Measurements from ENCODE around the gene SPINK1. TPM values are rescaled to one million over a fixed set of nuclear protein-coding genes. Genes with fewer than 3 reads are reported as not detected.

Gene SPINK1
- total RNA-seq, 3 donors from 2014 or later = 254 to 1,081 (median 273) TPM

DNA sequence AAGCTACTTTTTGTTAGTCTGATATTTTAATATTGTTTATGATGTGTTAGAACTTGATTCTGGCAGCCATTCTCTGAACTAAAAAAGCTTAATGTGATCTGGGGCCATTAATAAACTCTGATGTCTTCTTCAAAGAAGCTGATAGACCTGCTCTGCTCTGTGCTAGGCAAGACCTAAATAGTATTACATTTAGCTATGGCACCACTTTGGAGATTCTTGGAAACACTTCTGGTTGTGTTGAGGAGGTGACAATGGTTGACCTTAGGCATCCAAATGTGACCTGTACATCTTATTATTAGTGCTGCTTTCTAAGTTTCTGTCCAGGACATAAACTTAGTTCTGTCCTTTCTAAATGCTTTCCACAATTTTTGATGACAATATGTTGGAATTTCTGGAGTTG is 25.3 kb upstream of the SPINK1 start:
- intact Hi-C loops (cut with DNase I, micrococcal nuclease) = no loop called here
- DNase-seq (no peak), ATAC-seq (no peak)
- no peak overlapping the region for H3K4me3 ChIP-seq
- H3K4me1 ChIP-seq (ENCODE audit: low read depth) = peaks cover 9% of the 10 kb centered on the region
- H3K9me3 ChIP-seq = no peaks in the 10 kb centered on the region
- TF ChIP-seq, protein P1, sequence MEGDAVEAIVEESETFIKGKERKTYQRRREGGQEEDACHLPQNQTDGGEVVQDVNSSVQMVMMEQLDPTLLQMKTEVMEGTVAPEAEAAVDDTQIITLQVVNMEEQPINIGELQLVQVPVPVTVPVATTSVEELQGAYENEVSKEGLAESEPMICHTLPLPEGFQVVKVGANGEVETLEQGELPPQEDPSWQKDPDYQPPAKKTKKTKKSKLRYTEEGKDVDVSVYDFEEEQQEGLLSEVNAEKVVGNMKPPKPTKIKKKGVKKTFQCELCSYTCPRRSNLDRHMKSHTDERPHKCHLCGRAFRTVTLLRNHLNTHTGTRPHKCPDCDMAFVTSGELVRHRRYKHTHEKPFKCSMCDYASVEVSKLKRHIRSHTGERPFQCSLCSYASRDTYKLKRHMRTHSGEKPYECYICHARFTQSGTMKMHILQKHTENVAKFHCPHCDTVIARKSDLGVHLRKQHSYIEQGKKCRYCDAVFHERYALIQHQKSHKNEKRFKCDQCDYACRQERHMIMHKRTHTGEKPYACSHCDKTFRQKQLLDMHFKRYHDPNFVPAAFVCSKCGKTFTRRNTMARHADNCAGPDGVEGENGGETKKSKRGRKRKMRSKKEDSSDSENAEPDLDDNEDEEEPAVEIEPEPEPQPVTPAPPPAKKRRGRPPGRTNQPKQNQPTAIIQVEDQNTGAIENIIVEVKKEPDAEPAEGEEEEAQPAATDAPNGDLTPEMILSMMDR (IDR thresholded peaks at IDR 0.05) = no peak
- H3K36me3 ChIP-seq (ENCODE audit: low read depth) = no peaks in the 10 kb centered on the region

- intact Hi-C loops (cut with DNase I, micrococcal nuclease) = no loop called here
- DNase-seq (no peak), ATAC-seq (no peak)
- TF ChIP-seq, protein P1 (IDR thresholded peaks at IDR 0.05) = no peak
- Histone ChIP-seq H3K4me3 (no peak overlapping the region), H3K9me3 (no peaks in the 10 kb centered on the region), H3K36me3 (ENCODE audit: low read depth) (no peaks in the 10 kb centered on the region), H3K4me1 (ENCODE audit: low read depth) (peaks cover 9% of the 10 kb centered on the region)
These were observed 24.3 kb upstream of the SPINK1 start for GRCh38 chr5:147855774-147856069.

DNA sequence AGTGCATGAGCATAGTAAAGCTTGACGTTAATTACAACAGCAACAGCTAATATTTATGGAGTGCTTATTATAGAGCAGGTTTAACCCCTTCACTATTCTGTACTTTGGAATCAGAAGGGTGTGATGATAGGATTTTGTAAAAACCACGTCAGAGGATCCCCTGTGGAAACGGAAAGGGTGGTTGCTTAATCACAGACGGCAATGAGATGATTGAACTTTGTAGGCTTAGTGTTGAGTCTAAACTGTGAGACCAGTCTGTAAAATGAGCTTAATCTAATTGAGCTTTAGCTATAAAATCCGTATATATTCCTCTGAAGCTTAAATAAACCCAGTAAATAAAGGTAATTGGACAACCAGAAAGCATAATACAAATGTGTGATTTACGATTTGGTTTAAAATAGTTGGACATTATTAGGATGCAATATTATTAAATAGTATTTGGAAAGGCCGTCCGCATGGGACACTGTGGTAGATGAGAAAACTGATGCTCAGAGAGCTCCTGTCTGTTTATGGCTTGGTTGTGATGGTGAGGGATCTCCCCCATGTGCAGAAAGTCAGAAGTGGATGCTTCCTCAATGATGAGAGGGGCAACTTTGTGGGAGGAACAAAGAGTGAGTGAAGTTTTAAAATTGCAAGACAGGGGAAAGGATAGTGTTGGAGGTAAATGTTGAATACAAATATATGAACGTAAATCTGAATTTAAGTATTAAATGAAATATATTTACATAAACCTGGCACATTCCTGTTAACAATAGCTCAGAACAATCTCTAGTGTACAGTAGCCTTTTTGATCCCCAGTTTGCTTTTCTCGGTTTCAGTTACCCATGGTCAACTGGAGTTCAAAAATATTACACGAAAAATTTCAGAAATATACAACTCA is 23.7 kb upstream of the SPINK1 start:
- intact Hi-C loops (cut with DNase I, micrococcal nuclease) = no loop called here
- TF ChIP-seq, protein P1 (IDR thresholded peaks at IDR 0.05) = no peak
- H3K9me3 ChIP-seq = no peaks in the 10 kb centered on the region
- H3K4me1 ChIP-seq (ENCODE audit: low read depth) = peaks cover 4% of the 10 kb centered on the region
- DNase-seq = no peak
- H3K36me3 ChIP-seq (ENCODE audit: low read depth) = no peaks in the 10 kb centered on the region
- H3K4me3 ChIP-seq = no peak overlapping the region
- ATAC-seq = no peak

GRCh38 chr5:147854331-147854730 is 22.9 kb upstream of the SPINK1 start:
- TF ChIP-seq, protein P1 (IDR thresholded peaks at IDR 0.05) = no peak
- no peak for DNase-seq
- intact Hi-C loops (cut with DNase I, micrococcal nuclease) = no loop called here
- H3K9me3 ChIP-seq = no peaks in the 10 kb centered on the region
- no peak overlapping the region for H3K4me3 ChIP-seq
- H3K36me3 ChIP-seq (ENCODE audit: low read depth) = no peaks in the 10 kb centered on the region
- H3K4me1 ChIP-seq (ENCODE audit: low read depth) = no peaks in the 10 kb centered on the region
- ATAC-seq = no peak

DNA sequence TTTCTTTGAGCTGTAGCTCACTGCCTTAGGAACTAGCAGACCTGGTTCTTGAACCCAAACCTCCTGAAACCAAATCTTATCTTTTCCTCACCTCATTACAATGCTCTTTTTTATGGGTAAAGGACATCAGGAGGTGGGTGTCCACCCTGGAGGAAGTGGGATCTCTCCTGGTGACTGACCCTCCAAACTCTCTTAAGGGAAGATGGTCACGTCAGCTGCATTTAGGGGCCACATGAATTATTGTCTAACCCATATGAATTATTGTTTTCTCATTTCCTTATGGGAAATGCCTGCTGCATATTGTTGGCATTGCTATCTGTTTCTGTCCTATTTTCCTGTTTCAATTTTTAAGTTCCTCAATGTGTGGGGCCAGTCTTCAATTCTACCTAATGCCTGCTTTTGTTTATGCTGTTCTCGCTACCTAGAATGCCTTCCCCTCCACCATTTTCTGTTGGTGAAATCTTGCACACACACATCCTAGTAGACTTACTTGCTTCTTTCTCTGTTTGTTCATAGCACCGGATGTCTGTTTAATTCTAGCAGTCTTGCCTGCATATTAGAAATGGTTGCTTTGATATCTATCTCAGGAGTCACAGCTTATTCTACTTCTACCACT is 22.0 kb upstream of the SPINK1 start:
- TF ChIP-seq, protein P1 (IDR thresholded peaks at IDR 0.05) = no peak
- Histone ChIP-seq H3K4me3 (no peak overlapping the region), H3K9me3 (no peaks in the 10 kb centered on the region), H3K36me3 (ENCODE audit: low read depth) (no peaks in the 10 kb centered on the region), H3K4me1 (ENCODE audit: low read depth) (no peaks in the 10 kb centered on the region)
- no peak for DNase-seq
- ATAC-seq = no peak
- intact Hi-C loops (cut with DNase I, micrococcal nuclease) = no loop called here
